Right kidney (tissue), 9 donors: ENCODE data around the gene CLEC18B.
"Not testable (repeated sequence)": the region's sequence is repeated elsewhere in the genome, so short reads cannot be mapped to it uniquely, and the experiment has no call there.

Source experiments
- DNase-seq: peaks from one replicate; pipeline ENCODE4 v3.0.0-alpha.2; 2016
- long read RNA-seq, 8 donors: transcript quantifications; one replicate each; lab custom pipeline, GENCODE V29; 2026

CLEC18B gene
- long read RNA-seq, donor 1, partial matches to known transcripts: 49 of 74 reads
- long read RNA-seq, donor 1, other reads (novel, unspliced or antisense): 25 of 74 reads
- long read RNA-seq, donor 2, partial matches to known transcripts: 0 of 9 reads
- long read RNA-seq, donor 2, other reads (novel, unspliced or antisense): 9 of 9 reads
- long read RNA-seq, donor 3, partial matches to known transcripts: 14 of 21 reads
- long read RNA-seq, donor 3, other reads (novel, unspliced or antisense): 6 of 21 reads
- long read RNA-seq, donor 4, partial matches to known transcripts: 12 of 33 reads
- long read RNA-seq, donor 4, other reads (novel, unspliced or antisense): 20 of 33 reads
- long read RNA-seq, donor 5, partial matches to known transcripts: 9 of 21 reads
- long read RNA-seq, donor 5, other reads (novel, unspliced or antisense): 12 of 21 reads
- long read RNA-seq, donor 6, partial matches to known transcripts: 42 of 55 reads
- long read RNA-seq, donor 6, other reads (novel, unspliced or antisense): 13 of 55 reads
- long read RNA-seq, donor 7: 0 reads
- long read RNA-seq, donor 8, partial matches to known transcripts: 9 of 9 reads
- long read RNA-seq, donor 8, other reads (novel, unspliced or antisense): 0 of 9 reads

DNA sequence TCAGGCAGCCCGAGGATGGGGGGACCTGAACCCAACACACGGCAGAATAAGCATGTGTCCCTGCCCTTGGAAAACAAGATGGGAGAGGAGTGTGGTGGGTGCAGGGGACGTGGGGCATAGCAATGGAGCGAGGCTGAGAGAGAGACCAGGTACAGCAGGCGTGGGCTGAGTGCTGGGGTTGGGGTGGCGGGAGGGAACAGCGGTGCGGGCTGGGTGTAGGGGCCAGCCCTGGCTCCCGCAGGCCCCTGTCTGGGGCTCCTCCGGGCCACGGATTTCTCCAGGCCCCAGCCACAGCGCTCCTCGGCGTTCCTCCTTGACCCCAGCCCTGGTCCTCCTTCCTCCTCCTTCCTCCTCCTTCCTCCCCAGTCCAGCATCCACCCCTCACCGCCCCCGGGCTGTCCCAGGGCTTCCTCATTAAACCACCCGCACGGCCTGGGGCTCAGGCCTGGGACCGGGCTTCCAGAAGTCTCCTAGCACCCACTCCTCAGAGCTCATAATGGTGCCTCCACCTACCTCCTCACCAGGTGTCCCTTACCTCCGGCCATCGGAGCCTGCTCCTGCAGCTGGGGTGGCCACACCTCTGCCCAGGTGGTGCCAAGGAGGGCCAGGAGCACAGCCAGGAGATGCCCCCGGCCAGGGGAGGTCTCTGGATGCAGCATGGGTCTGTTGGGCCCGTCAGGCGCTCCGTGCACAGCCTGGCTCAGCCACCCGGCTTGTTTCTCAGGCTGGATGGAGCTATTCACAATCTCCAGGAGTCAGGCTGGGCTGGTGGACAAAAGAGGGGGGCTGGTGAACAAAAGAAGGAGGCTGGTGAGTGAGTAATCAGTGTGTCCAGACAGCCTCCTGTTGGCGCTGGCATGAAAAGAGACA is at the start of gene CLEC18B:
Gene CLEC18B, minus strand, starts transcription at position 867 of the 870 bp plus-strand sequence. Its CDS starts 208 bp downstream, at position 659.
- not testable (repeated sequence) for DNase-seq

GRCh38 chr16:74469946-74470478 is 48.7 kb upstream of the CLEC18B start:
- DNase-seq: no peak

- DNase-seq: no peak
Observed at GRCh38 chr16:74468807-74469525, 47.7 kb upstream of the CLEC18B start.

- no peak for DNase-seq
Observed at GRCh38 chr16:74466872-74467271, 45.6 kb upstream of the CLEC18B start.

GRCh38 chr16:74465851-74466685 is 44.8 kb upstream of the CLEC18B start:
- no peak for DNase-seq

GRCh38 chr16:74465281-74465680 is 44.0 kb upstream of the CLEC18B start:
- no peak for DNase-seq

DNA sequence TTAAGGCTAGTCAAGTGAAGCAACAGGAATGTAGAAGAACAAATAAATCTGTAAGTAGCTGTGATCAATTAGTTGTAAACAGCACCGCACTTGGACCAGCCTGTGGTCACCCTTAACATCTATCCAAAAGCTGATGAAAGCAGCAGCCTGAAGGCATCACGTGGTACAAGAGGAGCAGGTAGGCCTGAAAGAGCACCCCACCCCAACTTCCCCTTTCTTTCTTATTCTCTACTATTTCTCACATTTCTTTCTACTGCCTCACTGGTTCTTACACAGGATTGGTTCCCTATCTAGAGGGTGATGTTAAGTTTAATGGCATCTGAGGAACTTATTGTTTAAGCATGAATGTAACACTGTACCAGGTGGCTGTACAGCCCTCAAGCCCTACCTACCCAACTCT is 42.6 kb upstream of the CLEC18B start:
- no peak for DNase-seq

- no peak for DNase-seq
Observed at GRCh38 chr16:74462361-74462760, 41.1 kb upstream of the CLEC18B start.

GRCh38 chr16:74461826-74462225 is 40.5 kb upstream of the CLEC18B start:
- no peak for DNase-seq

DNA sequence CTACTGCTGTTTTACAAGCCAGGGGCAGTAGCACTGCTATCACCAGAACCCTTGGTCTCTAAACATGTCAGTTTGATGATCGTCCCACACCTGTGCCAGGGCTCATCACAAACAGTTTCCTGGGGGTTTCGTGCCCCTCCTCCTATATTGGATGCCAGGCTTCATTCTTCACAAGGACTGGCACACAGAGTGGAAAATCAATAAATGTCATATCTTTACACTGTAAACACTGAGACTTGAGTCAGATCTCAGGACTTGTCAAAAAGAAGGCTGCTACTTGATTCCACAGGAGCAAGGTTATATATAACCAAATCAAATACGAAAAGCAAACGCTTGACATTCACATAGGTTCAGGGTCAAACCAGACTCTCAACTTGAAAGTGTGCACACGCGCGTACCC is 39.3 kb upstream of the CLEC18B start:
- DNase-seq: no peak

DNA sequence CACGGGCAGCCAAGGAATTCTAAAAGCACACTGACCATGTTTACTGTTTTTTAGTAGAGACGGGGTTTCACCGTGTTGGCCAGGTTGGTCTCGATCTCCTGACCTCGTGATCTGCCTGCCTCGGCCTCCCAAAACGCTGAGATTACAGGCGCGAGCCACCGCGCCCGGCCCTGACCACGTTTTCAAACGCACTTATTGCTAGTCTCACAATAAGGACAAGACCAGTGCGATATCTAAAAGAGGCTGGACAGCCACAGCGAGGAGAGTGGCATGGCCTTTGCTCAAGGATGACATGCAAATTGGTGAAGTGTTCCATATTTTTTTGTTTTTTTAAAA is 35.0 kb upstream of the CLEC18B start:
- no peak for DNase-seq

GRCh38 chr16:74455619-74456289 is 34.5 kb upstream of the CLEC18B start:
- no peak for DNase-seq

DNA sequence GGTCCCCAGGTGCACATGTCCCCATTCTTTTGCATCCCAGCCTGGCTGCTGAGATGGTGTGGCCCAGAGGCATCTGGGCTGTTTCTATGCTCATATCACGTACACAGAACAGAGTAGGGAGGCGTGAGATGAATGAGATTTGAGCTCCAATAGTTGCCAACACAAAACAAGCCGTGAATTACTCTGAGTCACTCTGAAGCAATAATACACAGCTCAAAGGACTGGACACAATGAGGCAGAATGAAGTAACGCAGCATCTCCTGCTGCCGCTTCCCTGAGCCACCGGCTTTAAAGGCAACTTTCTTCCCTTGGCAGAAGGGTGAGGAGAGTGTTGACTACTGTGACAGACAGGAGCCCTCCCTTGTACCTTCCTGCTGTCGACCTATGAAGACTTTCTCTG is 33.9 kb upstream of the CLEC18B start:
- no peak for DNase-seq

GRCh38 chr16:74451951-74452758 is 30.9 kb upstream of the CLEC18B start:
- DNase-seq: no peak

- DNase-seq: no peak
Observed at GRCh38 chr16:74450967-74451760, 29.9 kb upstream of the CLEC18B start.

DNA sequence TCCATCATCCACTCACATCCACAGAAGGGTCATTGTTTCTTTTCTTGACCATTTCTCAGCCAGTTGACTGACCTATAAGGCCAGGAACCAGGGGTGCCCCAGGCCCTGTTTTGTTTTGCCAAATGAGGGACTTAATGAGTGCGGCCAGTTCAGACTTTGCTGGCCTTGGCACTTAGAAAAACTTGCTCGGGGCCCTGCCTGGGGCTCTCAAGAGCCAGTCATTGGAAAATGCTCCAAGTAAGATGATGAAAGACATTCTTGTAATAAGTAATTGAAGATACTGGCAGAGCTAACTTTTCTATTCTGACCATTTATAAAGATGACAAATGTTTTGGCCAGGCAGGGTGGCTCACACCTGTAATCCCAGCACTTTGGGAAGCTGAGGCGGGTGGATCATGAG is 29.0 kb upstream of the CLEC18B start:
- no peak for DNase-seq

- no peak for DNase-seq
Observed at GRCh38 chr16:74449470-74449869, 28.2 kb upstream of the CLEC18B start.

- no peak for DNase-seq
Observed at GRCh38 chr16:74448990-74449389, 27.7 kb upstream of the CLEC18B start.

- no peak for DNase-seq
Observed at GRCh38 chr16:74447578-74447977, 26.3 kb upstream of the CLEC18B start.
